KMS-11 (cell line): Measurements from ENCODE around the gene OAT.

ENCODE experiments used
- H2AFZ ChIP-seq: fragments of 200-600 bp; sonication (generic); 2 replicates; pipeline ENCODE4 v1.6.1; 2016; ENCODE audit warnings: antibody characterized with exemption, mixed run types, low read depth
- H3K27ac ChIP-seq: fragments of 200-600 bp; sonication (generic); 2 replicates; pipeline ENCODE4 v1.6.1; 2016; ENCODE audit warnings: mild to moderate bottlenecking, mixed run types
- H3K27me3 ChIP-seq: fragments of 200-600 bp; sonication (generic); 2 replicates; pipeline ENCODE4 v1.6.1; 2017; ENCODE audit warnings: mild to moderate bottlenecking, low read depth, mixed run types, moderate library complexity; ENCODE audit not compliant: insufficient read depth
- H3K36me3 ChIP-seq: fragments of 200-600 bp; sonication (generic); 2 replicates; pipeline ENCODE4 v1.6.1; 2017; ENCODE audit warnings: mild to moderate bottlenecking, mixed run types; ENCODE audit not compliant: insufficient read depth
- H3K4me1 ChIP-seq: fragments of 200-600 bp; sonication (generic); 2 replicates; pipeline ENCODE4 v1.6.1; 2016; ENCODE audit warnings: mild to moderate bottlenecking, low read depth, mixed run types; ENCODE audit not compliant: poor library complexity, severe bottlenecking
- H3K4me2 ChIP-seq: fragments of 200-600 bp; sonication (generic); 2 replicates; pipeline ENCODE4 v1.7.0; 2016; ENCODE audit warnings: mild to moderate bottlenecking, mixed run types
- H3K4me3 ChIP-seq: fragments of 200-600 bp; sonication (generic); IDR thresholded peaks from 2 replicates; pipeline ENCODE4 v1.6.1; 2017; ENCODE audit warnings: low read depth, low read length, mixed read lengths; ENCODE audit not compliant: insufficient read depth
- H3K79me2 ChIP-seq: fragments of 200-600 bp; sonication (generic); 2 replicates; pipeline ENCODE4 v1.6.1; 2016; ENCODE audit warnings: low read depth, mixed run types; ENCODE audit not compliant: insufficient read depth
- H3K9ac ChIP-seq: fragments of 200-600 bp; sonication (generic); 2 replicates; pipeline ENCODE4 v1.6.1; 2016; ENCODE audit warnings: mild to moderate bottlenecking, mixed run types
- H4K20me1 ChIP-seq: fragments of 200-600 bp; sonication (generic); 2 replicates; pipeline ENCODE4 v1.6.1; 2016; ENCODE audit warnings: mild to moderate bottlenecking, mixed run types; ENCODE audit not compliant: insufficient read depth
- TF ChIP-seq, protein P1 (sequence below): fragments of 200-600 bp; sonication (generic); conservative IDR thresholded peaks from 2 replicates; pipeline ENCODE4 v1.6.1; 2017; ENCODE audit warnings: low read depth, mild to moderate bottlenecking, antibody characterized with exemption, low read length, moderate library complexity, mixed read lengths

The OAT gene

DNA sequence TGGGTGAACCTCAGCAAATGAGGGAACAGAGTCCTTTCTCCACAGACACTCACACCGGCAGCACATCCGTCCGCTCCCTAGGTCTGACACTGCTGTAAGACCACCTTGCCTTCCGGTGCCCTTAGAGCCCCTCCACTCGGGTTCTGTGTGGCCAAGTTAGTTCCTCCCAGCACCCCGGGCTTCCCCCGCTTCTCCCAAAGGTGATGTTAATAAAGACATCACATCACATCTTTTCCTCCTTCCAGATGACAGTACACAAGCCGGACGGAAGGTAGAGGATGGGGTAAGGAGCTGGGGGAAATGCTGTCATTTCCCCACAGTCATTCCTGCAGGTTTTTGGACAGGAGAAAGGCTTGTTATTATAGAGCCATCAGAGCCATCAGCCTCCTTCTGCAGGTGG lies 42.3 kb downstream of the OAT start:
- Histone ChIP-seq H3K4me3 (no peak overlapping the region), H3K4me1 (peaks cover 27% of the 10 kb centered on the region), H4K20me1 (no peaks in the 10 kb centered on the region), H2AFZ (no peak overlapping the region), H3K27ac (no peak overlapping the region), H3K36me3 (no peaks in the 10 kb centered on the region), H3K4me2 (no peak overlapping the region), H3K9ac (no peak overlapping the region), H3K79me2 (no peaks in the 10 kb centered on the region), H3K27me3 (no peaks in the 10 kb centered on the region)
- TF ChIP-seq, protein P1, sequence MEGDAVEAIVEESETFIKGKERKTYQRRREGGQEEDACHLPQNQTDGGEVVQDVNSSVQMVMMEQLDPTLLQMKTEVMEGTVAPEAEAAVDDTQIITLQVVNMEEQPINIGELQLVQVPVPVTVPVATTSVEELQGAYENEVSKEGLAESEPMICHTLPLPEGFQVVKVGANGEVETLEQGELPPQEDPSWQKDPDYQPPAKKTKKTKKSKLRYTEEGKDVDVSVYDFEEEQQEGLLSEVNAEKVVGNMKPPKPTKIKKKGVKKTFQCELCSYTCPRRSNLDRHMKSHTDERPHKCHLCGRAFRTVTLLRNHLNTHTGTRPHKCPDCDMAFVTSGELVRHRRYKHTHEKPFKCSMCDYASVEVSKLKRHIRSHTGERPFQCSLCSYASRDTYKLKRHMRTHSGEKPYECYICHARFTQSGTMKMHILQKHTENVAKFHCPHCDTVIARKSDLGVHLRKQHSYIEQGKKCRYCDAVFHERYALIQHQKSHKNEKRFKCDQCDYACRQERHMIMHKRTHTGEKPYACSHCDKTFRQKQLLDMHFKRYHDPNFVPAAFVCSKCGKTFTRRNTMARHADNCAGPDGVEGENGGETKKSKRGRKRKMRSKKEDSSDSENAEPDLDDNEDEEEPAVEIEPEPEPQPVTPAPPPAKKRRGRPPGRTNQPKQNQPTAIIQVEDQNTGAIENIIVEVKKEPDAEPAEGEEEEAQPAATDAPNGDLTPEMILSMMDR: no peak

DNA sequence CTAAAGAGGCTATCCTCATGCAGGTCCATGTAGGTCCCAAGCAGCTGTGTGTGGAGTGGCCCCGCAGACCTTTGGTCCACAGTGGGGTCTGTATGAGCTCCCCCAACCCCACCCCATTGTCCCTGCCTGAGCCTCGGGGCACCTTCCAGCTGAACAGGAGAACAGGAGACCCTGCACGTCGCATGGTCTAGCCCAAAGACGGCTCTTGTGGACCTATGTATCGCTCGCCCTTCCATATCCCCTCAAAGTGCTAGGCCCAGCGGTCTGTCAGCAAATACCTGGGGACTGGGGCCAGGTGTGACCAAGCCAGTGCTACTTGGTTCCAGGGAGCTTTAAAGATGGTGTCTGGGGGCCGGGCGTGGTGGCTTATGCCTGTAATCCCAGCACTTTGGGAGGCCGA lies 43.0 kb downstream of the OAT start:
- Histone ChIP-seq H3K27ac (no peak overlapping the region), H3K36me3 (no peaks in the 10 kb centered on the region), H4K20me1 (no peaks in the 10 kb centered on the region), H3K4me3 (no peak overlapping the region), H3K79me2 (no peaks in the 10 kb centered on the region), H3K9ac (no peak overlapping the region), H2AFZ (no peak overlapping the region), H3K27me3 (no peaks in the 10 kb centered on the region), H3K4me1 (peaks cover 26% of the 10 kb centered on the region), H3K4me2 (no peak overlapping the region)
- TF ChIP-seq, protein P1: no peak

DNA sequence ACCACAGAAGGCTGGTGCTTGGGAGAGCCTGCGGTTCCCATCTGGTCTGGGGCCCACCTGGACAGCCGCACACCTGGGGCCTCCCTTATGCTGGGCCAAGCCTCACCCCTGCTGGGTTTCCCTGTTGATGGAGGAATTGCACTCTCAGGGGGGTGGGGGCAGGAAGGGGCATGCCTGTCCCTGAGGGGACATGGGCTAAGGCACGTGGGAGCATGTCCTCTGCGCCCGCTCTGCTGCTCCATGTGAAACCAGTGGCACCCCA lies 43.4 kb downstream of the OAT start:
- no peaks in the 10 kb centered on the region for H4K20me1 ChIP-seq
- no peaks in the 10 kb centered on the region for H3K79me2 ChIP-seq
- H3K36me3 ChIP-seq: no peaks in the 10 kb centered on the region
- H3K4me3 ChIP-seq: no peak overlapping the region
- H3K4me1 ChIP-seq: peaks cover 22% of the 10 kb centered on the region
- no peak overlapping the region for H3K27ac ChIP-seq
- H3K4me2 ChIP-seq: no peak overlapping the region
- no peak overlapping the region for H2AFZ ChIP-seq
- H3K27me3 ChIP-seq: no peaks in the 10 kb centered on the region
- H3K9ac ChIP-seq: no peak overlapping the region
- TF ChIP-seq, protein P1: no peak

DNA sequence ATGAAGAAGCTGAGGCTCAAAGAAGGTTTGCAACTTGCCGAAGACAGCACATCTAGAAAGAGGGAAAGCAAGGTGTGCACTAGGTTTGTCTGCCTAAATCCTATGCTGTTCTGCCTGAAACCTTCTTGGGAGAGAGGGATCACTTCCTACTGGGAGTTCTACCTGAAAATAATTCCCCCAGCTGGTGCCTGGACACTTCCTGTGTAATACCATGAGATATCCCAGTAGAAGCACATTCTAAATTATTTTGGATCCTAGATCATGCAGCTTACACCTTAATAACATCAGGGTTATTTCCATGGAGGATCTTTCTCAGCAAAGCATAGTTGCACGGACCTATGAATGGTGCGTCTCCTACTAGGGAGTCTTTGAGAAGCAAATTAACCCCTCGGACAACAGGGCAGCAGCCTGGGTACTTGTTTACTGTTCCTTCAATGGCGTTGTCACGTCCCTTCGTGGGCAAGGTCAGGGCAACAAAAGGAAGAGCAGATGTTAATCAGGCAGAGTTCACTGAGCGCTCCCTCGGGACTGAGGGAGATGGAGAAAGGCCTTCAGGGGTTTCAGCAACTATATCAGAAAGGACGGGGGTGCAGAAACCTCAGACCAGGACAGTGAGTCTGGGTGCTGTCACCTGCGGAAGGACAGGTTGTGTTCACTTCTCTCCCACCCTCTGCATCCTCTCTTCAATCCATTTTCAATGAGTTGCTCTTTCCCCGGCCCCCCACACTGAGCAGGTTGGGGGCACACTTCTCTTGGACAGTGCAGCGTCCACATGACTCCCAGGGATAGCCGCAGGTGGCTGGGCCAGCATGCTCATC lies 44.0 kb downstream of the OAT start:
- Histone ChIP-seq H3K36me3 (no peaks in the 10 kb centered on the region), H3K79me2 (no peaks in the 10 kb centered on the region), H2AFZ (no peak overlapping the region), H3K27me3 (no peaks in the 10 kb centered on the region), H3K9ac (no peak overlapping the region), H3K4me1 (peaks cover 16% of the 10 kb centered on the region), H3K4me3 (no peak overlapping the region), H4K20me1 (no peaks in the 10 kb centered on the region), H3K27ac (no peak overlapping the region), H3K4me2 (no peak overlapping the region)
- TF ChIP-seq, protein P1: no peak
